CMK (cell line): ENCODE data around the gene PARN.
"Not testable (repeated sequence)": the region's sequence is repeated elsewhere in the genome, so short reads cannot be mapped to it uniquely, and the experiment has no call there.

Experiments used
- DNase-seq: peaks from one replicate; pipeline ENCODE4 v3.0.0-alpha.2; 2010; ENCODE audit warnings: low read depth

PARN gene

GRCh38 chr16:14574698-14575415, 55.2 kb downstream of the PARN start:
- not testable (repeated sequence) for DNase-seq

- DNase-seq: no peak
These were observed 57.5 kb downstream of the PARN start for GRCh38 chr16:14572535-14572934.

GRCh38 chr16:14569213-14569612, 60.8 kb downstream of the PARN start:
- no peak for DNase-seq

- DNase-seq: no peak
These were observed 63.5 kb downstream of the PARN start for GRCh38 chr16:14566599-14566998.

- no peak for DNase-seq
These were observed 64.4 kb downstream of the PARN start for GRCh38 chr16:14565688-14566025.

- no peak for DNase-seq
These were observed 65.0 kb downstream of the PARN start for GRCh38 chr16:14564861-14565687.

GRCh38 chr16:14564323-14564722, 65.7 kb downstream of the PARN start:
- DNase-seq: no peak

GRCh38 chr16:14562691-14563491, 67.2 kb downstream of the PARN start:
- no peak for DNase-seq

GRCh38 chr16:14560523-14560922, 69.5 kb downstream of the PARN start:
- no peak for DNase-seq

- no peak for DNase-seq
These were observed 70.2 kb downstream of the PARN start for GRCh38 chr16:14559809-14560241.

- no peak for DNase-seq
These were observed 76.6 kb downstream of the PARN start for GRCh38 chr16:14553447-14553846.

GRCh38 chr16:14549789-14550153, 80.3 kb downstream of the PARN start:
- no peak for DNase-seq

GRCh38 chr16:14548933-14549788, 80.9 kb downstream of the PARN start:
- peak; percentile 9 for DNase-seq

- DNase-seq: no peak
These were observed 84.6 kb downstream of the PARN start for GRCh38 chr16:14545346-14545884.

- not testable (repeated sequence) for DNase-seq
These were observed 85.2 kb downstream of the PARN start for GRCh38 chr16:14544846-14545245.

- no peak for DNase-seq
These were observed 90.4 kb downstream of the PARN start for GRCh38 chr16:14539631-14540030.

GRCh38 chr16:14539156-14539555, 90.9 kb downstream of the PARN start:
- no peak for DNase-seq

GRCh38 chr16:14538604-14539003, 91.5 kb downstream of the PARN start:
- no peak for DNase-seq

- DNase-seq: no peak
These were observed 98.4 kb downstream of the PARN start for GRCh38 chr16:14531613-14532012.

- no peak for DNase-seq
These were observed 99.0 kb downstream of the PARN start for GRCh38 chr16:14531101-14531500.

GRCh38 chr16:14530046-14530445, 100.0 kb downstream of the PARN start:
- DNase-seq: no peak
